H9 (cell line): Measurements from ENCODE around the gene TEAD1. TPM values are rescaled to one million over a fixed set of nuclear protein-coding genes. Genes with fewer than 3 reads are reported as not detected.

ENCODE experiments used
- DNase-seq: peaks from one replicate; pipeline ENCODE4 v3.0.0-alpha.2; 2017
- H2AFZ ChIP-seq: one replicate; pipeline ENCODE4 v1.6.1; 2013; ENCODE audit warnings: mild to moderate bottlenecking, low read length, control low read depth, moderate library complexity
- H2AK5ac ChIP-seq: 2 replicates; pipeline ENCODE4 v1.6.1; 2013; ENCODE audit warnings: low read length, control low read depth, mixed read lengths; ENCODE audit not compliant: insufficient read length
- H2BK120ac ChIP-seq: one replicate; pipeline ENCODE4 v1.6.1; 2013; ENCODE audit warnings: low read depth, mild to moderate bottlenecking, low read length, control low read depth, inconsistent platforms; ENCODE audit not compliant: poor library complexity, severe bottlenecking
- H2BK12ac ChIP-seq: 2 replicates; pipeline ENCODE4 v1.6.1; 2013; ENCODE audit warnings: low read length, control low read depth, mixed read lengths, low read depth; ENCODE audit not compliant: insufficient read length
- H2BK15ac ChIP-seq: 2 replicates; pipeline ENCODE4 v1.6.1; 2013; ENCODE audit warnings: low read depth, low read length, control low read depth
- H2BK20ac ChIP-seq: one replicate; pipeline ENCODE4 v1.6.1; 2013; ENCODE audit warnings: low read depth, mild to moderate bottlenecking, low read length, control low read depth, inconsistent platforms; ENCODE audit not compliant: poor library complexity, severe bottlenecking
- H2BK5ac ChIP-seq: 2 replicates; pipeline ENCODE4 v1.6.1; 2013; ENCODE audit warnings: low read length, control low read depth, mixed read lengths; ENCODE audit not compliant: insufficient read length
- H3K14ac ChIP-seq: 2 replicates; pipeline ENCODE4 v1.6.1; 2013; ENCODE audit warnings: low read length, control low read depth; ENCODE audit not compliant: insufficient read depth
- H3K18ac ChIP-seq: 2 replicates; pipeline ENCODE4 v1.6.1; 2013; ENCODE audit warnings: low read depth, mild to moderate bottlenecking, mixed read lengths, low read length, control low read depth; ENCODE audit not compliant: insufficient read length
- H3K23ac ChIP-seq: 2 replicates; pipeline ENCODE4 v1.6.1; 2013; ENCODE audit warnings: low read length, control low read depth, mixed read lengths, low read depth; ENCODE audit not compliant: insufficient read length
- H3K23me2 ChIP-seq: 2 replicates; pipeline ENCODE4 v1.6.1; 2013; ENCODE audit warnings: low read depth, mild to moderate bottlenecking, mixed read lengths, low read length, control low read depth; ENCODE audit not compliant: insufficient read length, poor library complexity, severe bottlenecking
- H3K27ac ChIP-seq: 2 replicates; pipeline ENCODE4 v1.5.1; 2013; ENCODE audit warnings: low read length, control low read depth, mixed read lengths, low read depth; ENCODE audit not compliant: insufficient read length
- H3K27me3 ChIP-seq: 2 replicates; pipeline ENCODE4 v1.6.1; 2013; ENCODE audit warnings: low read length, control low read depth, inconsistent platforms; ENCODE audit not compliant: insufficient read depth
- H3K4ac ChIP-seq: 2 replicates; pipeline ENCODE4 v1.6.1; 2013; ENCODE audit warnings: low read depth, mild to moderate bottlenecking, control low read depth, inconsistent platforms, low read length, moderate library complexity
- H3K4me1 ChIP-seq: 2 replicates; pipeline ENCODE4 v1.6.1; 2013; ENCODE audit warnings: low read length, control low read depth, inconsistent platforms; ENCODE audit not compliant: insufficient read depth
- H3K4me2 ChIP-seq: 2 replicates; pipeline ENCODE4 v1.6.1; 2013; ENCODE audit warnings: low read length, control low read depth, mixed read lengths; ENCODE audit not compliant: insufficient read length, insufficient read depth
- H3K56ac ChIP-seq: 2 replicates; pipeline ENCODE4 v1.6.1; 2013; ENCODE audit warnings: low read depth, mild to moderate bottlenecking, mixed read lengths, low read length, control low read depth; ENCODE audit not compliant: insufficient read length
- H3K79me1 ChIP-seq: 2 replicates; pipeline ENCODE4 v1.6.1; 2013; ENCODE audit warnings: low read depth, mild to moderate bottlenecking, moderate library complexity, low read length, control low read depth, inconsistent platforms; ENCODE audit not compliant: insufficient read depth, poor library complexity, severe bottlenecking
- H3K79me2 ChIP-seq: 2 replicates; pipeline ENCODE4 v1.6.1; 2013; ENCODE audit warnings: low read length, control low read depth, inconsistent platforms; ENCODE audit not compliant: insufficient read depth
- H3K9ac ChIP-seq: 2 replicates; pipeline ENCODE4 v1.6.1; 2013; ENCODE audit warnings: low read length, control low read depth, mixed read lengths; ENCODE audit not compliant: insufficient read length; ENCODE audit errors: extremely low read depth
- H3K9me3 ChIP-seq: one replicate; pipeline ENCODE4 v1.6.1; 2013; ENCODE audit warnings: low read depth, low read length, inconsistent platforms; ENCODE audit not compliant: control insufficient read depth
- H3T11ph ChIP-seq: one replicate; pipeline ENCODE4 v1.6.1; 2013; ENCODE audit warnings: mild to moderate bottlenecking, low read length, control low read depth, inconsistent platforms
- H4K20me1 ChIP-seq: one replicate; pipeline ENCODE4 v1.6.1; 2013; ENCODE audit not compliant: control insufficient read depth, insufficient read length, insufficient read depth
- H4K5ac ChIP-seq: 2 replicates; pipeline ENCODE4 v1.6.1; 2013; ENCODE audit warnings: low read depth, mild to moderate bottlenecking, mixed read lengths, low read length, control low read depth; ENCODE audit not compliant: insufficient read length
- H4K8ac ChIP-seq: replicated peaks from 2 replicates; pipeline ENCODE4 v1.6.1; 2013; ENCODE audit warnings: low read length, control low read depth, mixed read lengths, low read depth; ENCODE audit not compliant: insufficient read length
- H4K91ac ChIP-seq: 2 replicates; pipeline ENCODE4 v1.6.1; 2013; ENCODE audit warnings: low read depth, mild to moderate bottlenecking, moderate library complexity, mixed read lengths, low read length, control low read depth; ENCODE audit not compliant: insufficient read length
- H3K27ac Mint-ChIP-seq, 3 experiments: 2 replicates in 2 of 3; 3 replicates in 1 of 3; pipeline ENCODE4 v1.8.0; 2020 to 2021; ENCODE audit warnings: mixed read lengths in 3 of 3, mild to moderate bottlenecking in 1 of 3, moderate library complexity in 1 of 3
- H3K27me3 Mint-ChIP-seq: 2 replicates; pipeline ENCODE4 v1.8.0; 2021; ENCODE audit warnings: low read depth, mild to moderate bottlenecking, moderate library complexity, mixed read lengths
- H3K36me3 Mint-ChIP-seq, 3 experiments: 2 replicates in 2 of 3; 3 replicates in 1 of 3; pipeline ENCODE4 v1.8.0; 2020 to 2021; ENCODE audit warnings: low read depth in 3 of 3, mixed read lengths in 3 of 3; ENCODE audit not compliant: insufficient read depth in 1 of 3
- H3K4me1 Mint-ChIP-seq, 2 experiments: 2 replicates each; pipeline ENCODE4 v1.8.0; 2020; ENCODE audit warnings: mixed read lengths in 2 of 2
- H3K4me3 Mint-ChIP-seq, 2 experiments: 2 replicates in 1 of 2; 3 replicates in 1 of 2; pipeline ENCODE4 v1.8.0; 2020 to 2021; ENCODE audit warnings: mild to moderate bottlenecking in 2 of 2, mixed read lengths in 2 of 2, moderate library complexity in 1 of 2
- H3K9me3 Mint-ChIP-seq, 2 experiments: 2 replicates in 1 of 2; 3 replicates in 1 of 2; pipeline ENCODE4 v1.8.0; 2020; ENCODE audit warnings: mild to moderate bottlenecking in 2 of 2, mixed read lengths in 2 of 2, moderate library complexity in 1 of 2
- CTCF ChIP-seq: fragments of 200-600 bp; sonication (generic); conservative IDR thresholded peaks from 3 replicates; pipeline ENCODE4 v1.8.0; 2021; ENCODE audit warnings: antibody characterized with exemption, mild to moderate bottlenecking
- WGBS: extraction: QIAGEN DNeasy Blood & Tissue Kit; methylation state at CpG from one replicate; pipeline ENCODE4 v1.1.7; 2013; ENCODE audit warnings: missing lambda C conversion rate, low lambda C conversion rate, mixed read lengths; ENCODE audit not compliant: insufficient read length; ENCODE audit errors: extremely low coverage; 5-methylcytosine and 5-hydroxymethylcytosine counted together
- total RNA-seq: library from RNA; stranded (reverse); gene quantifications from 2 replicates; pipeline ENCODE4 v1.2.1, GENCODE V29; 2021

Gene TEAD1
- total RNA-seq, 1 experiment from 2014 or later: 75.1 TPM

GRCh38 chr11:12859872-12860657 lies 185.8 kb downstream of the TEAD1 start:
- Histone ChIP-seq H2BK15ac (no peak overlapping the region), H3K4me1 (peaks cover 10% of the 10 kb centered on the region; the same call in 1 of the 2 replicates), H3K4ac (no peak overlapping the region), H4K5ac (no peak overlapping the region), H3K56ac (no peak overlapping the region), H3K9ac (no peak overlapping the region), H2BK20ac (no peak overlapping the region), H3K4me2 (no peak overlapping the region), H3K18ac (no peak overlapping the region), H3K79me1 (no peaks in the 10 kb centered on the region), H2AFZ (no peak overlapping the region), H3K14ac (no peak overlapping the region), H4K91ac (no peak overlapping the region), H4K8ac (no peak overlapping the region), H2BK12ac (no peak overlapping the region), H3K27me3 (no peaks in the 10 kb centered on the region), H3K23ac (no peak overlapping the region), H2BK5ac (no peak overlapping the region), H2AK5ac (no peak overlapping the region), H3K27ac (no peak overlapping the region), H4K20me1 (no peaks in the 10 kb centered on the region), H3K23me2 (no peaks in the 10 kb centered on the region), H2BK120ac (no peak overlapping the region), H3K79me2 (no peaks in the 10 kb centered on the region; the same call in 1 of the 2 replicates), H3K9me3 (no peaks in the 10 kb centered on the region), H3T11ph (no peak overlapping the region)
- DNase-seq: no peak
- Mint-ChIP-seq H3K27ac (peak overlapping the region in 2 of 3 experiments; percentile 89 to 97; a peak in 4 of 7 replicates), H3K4me3 (no peak overlapping the region), H3K27me3 (no peaks in the 10 kb centered on the region), H3K4me1 (peaks cover 65 to 66% of the 10 kb centered on the region in 2 experiments), H3K9me3 (no peaks in the 10 kb centered on the region; a peak in 1 of 5 replicates), H3K36me3 (peaks cover 0 to 6% (median 3%) of the 10 kb centered on the region in 3 experiments; a peak in 3 of 7 replicates)
- no CpG with 5 or more reads among the region's 3 CpGs for WGBS
- no peak for TF ChIP-seq CTCF
